HepG2 (cell line): ENCODE measurements around the gene PLOD2. TPM values are rescaled to one million over a fixed set of nuclear protein-coding genes. Genes with fewer than 3 reads are reported as not detected.
A peak's percentile ranks its signal among the peaks of the same experiment; 100 is the strongest.

Experiments
- ATAC-seq: fragments of 200-7000 bp; cut with Tn5 transposase; 3 replicates; pipeline ENCODE4 v1.9.1; 2020; ENCODE audit warnings: mild to moderate bottlenecking, moderate library complexity
- BruUV-seq: library from RNA; stranded (reverse); fragments of 400-500 nt; replicated peaks from 2 replicates; lab custom pipeline; 2021; lab: Mats Ljungman, UMichigan
- CTCF ChIA-PET: fragments of 300-600 bp; formaldehyde crosslinking; extraction: SDS; loops from one replicate; lab custom pipeline; 2021; ENCODE audit warnings: low total read pairs, inconsistent platforms, low intra/inter-chr PET ratio; lab: Yijun Ruan, JAX
- POLR2A ChIA-PET: fragments of 350-600 bp; sonication (Branson Sonifier 250); formaldehyde crosslinking; loops from one replicate; lab custom pipeline; 2020; ENCODE audit warnings: antibody characterized with exemption, inconsistent platforms; lab: Yijun Ruan, JAX
- DNase-seq: peaks from one replicate; pipeline ENCODE4 v3.0.0-alpha.2; 2015; ENCODE audit warnings: low spot score
- FAIRE-seq: peaks from 3 replicates; lab custom pipeline; 2011; peaks lifted over from hg19 to GRCh38; lab: Jason Lieb, UNC
- H2AFZ ChIP-seq: one replicate; pipeline ENCODE4 v1.6.1; 2011; ENCODE audit warnings: low read length, inconsistent platforms
- H3K27ac ChIP-seq: fragments of 300-600 bp; 3 replicates; pipeline ENCODE4 v1.8.0; 2011; ENCODE audit warnings: mixed run types, mild to moderate bottlenecking, mixed read lengths, low read length, inconsistent platforms; ENCODE audit not compliant: insufficient read depth; ENCODE audit errors: extremely low read length
- H3K27me3 ChIP-seq, 2 experiments: fragments of 200-600 bp in 1 of 2; 2 replicates in 1 of 2; 3 replicates in 1 of 2; pipeline versions ENCODE4 v1.6.0 to v1.8.0; 2011; ENCODE audit warnings: low read length in 2 of 2, mild to moderate bottlenecking in 2 of 2, moderate library complexity in 2 of 2, inconsistent platforms in 1 of 2; ENCODE audit not compliant: insufficient read depth in 2 of 2, control insufficient read depth in 1 of 2
- H3K36me3 ChIP-seq, 2 experiments: fragments of 200-600 bp in 1 of 2; replicated peaks in 1 of 2; 2 replicates in 1 of 2; 3 replicates in 1 of 2; pipeline versions ENCODE4 v1.5.1 to v1.8.0; 2011; ENCODE audit warnings: low read length in 2 of 2, inconsistent platforms in 1 of 2; ENCODE audit not compliant: insufficient read depth in 2 of 2, control insufficient read depth in 1 of 2
- H3K4me1 ChIP-seq: 2 replicates; pipeline ENCODE4 v1.5.1; 2012; ENCODE audit warnings: low read length, inconsistent platforms; ENCODE audit not compliant: insufficient read depth
- H3K4me2 ChIP-seq: 2 replicates; pipeline ENCODE4 v1.6.0; 2011; ENCODE audit warnings: low read depth, low read length, inconsistent platforms
- H3K4me3 ChIP-seq, 3 experiments: fragments of 200-600 bp in 1 of 3; sonication (generic), shearing (Covaris generic) in 1 of 3; replicated peaks in 1 of 3; 2 replicates each; pipeline ENCODE4 v1.5.1; 2011 to 2016; ENCODE audit warnings: low read length in 3 of 3, inconsistent platforms in 2 of 3, low read depth in 2 of 3, mild to moderate bottlenecking in 2 of 3, control low read depth in 1 of 3, mixed read lengths in 1 of 3; ENCODE audit not compliant: insufficient read depth in 1 of 3
- H3K79me2 ChIP-seq: one replicate; pipeline ENCODE4 v1.6.1; 2011; ENCODE audit warnings: low read length, inconsistent platforms; ENCODE audit not compliant: insufficient read depth
- H3K9ac ChIP-seq: 2 replicates; pipeline ENCODE4 v1.6.0; 2011; ENCODE audit warnings: mild to moderate bottlenecking, low read depth, low read length, inconsistent platforms; ENCODE audit not compliant: insufficient read depth
- H3K9me3 ChIP-seq: 2 replicates; pipeline ENCODE4 v1.5.1; 2012; ENCODE audit warnings: mild to moderate bottlenecking, low read length
- H4K20me1 ChIP-seq: 2 replicates; pipeline ENCODE4 v1.6.0; 2011; ENCODE audit warnings: inconsistent platforms, mild to moderate bottlenecking, low read length, moderate library complexity; ENCODE audit not compliant: insufficient read depth
- MAFK ChIP-seq, 2 experiments: IDR thresholded peaks in 1 of 2; conservative IDR thresholded peaks in 1 of 2; 2 replicates each; pipeline ENCODE4 v1.6.1; 2011; ENCODE audit warnings: improper control_type of control experiment in 2 of 2, low read length in 2 of 2
- MBNL3 ChIP-seq: fragments of 250-450 bp; sonication (Bioruptor Pico); conservative IDR thresholded peaks from 2 replicates; pipeline ENCODE4 v1.8.0; 2022; ENCODE audit warnings: mild to moderate bottlenecking, inconsistent platforms
- RARA ChIP-seq: IDR thresholded peaks from 2 replicates; pipeline ENCODE4 v1.6.1; 2016; ENCODE audit warnings: missing genetic modification reagents, missing compliant biosample characterization
- ZNF646 ChIP-seq: sonication (generic); formaldehyde crosslinking; IDR thresholded peaks from 2 replicates; pipeline ENCODE4 v1.9.0; 2021; ENCODE audit warnings: mild to moderate bottlenecking, missing genetic modification reagents
- WGBS: methylation state at CpG from one replicate; pipeline ENCODE4 v1.1.6; 2017; ENCODE audit warnings: low lambda C conversion rate; 5-methylcytosine and 5-hydroxymethylcytosine counted together
- in situ Hi-C: cut with HindIII; loops from 2 replicates; pipeline ENCODE4 v1.10.0; 2017; ENCODE audit warnings: low pct_unique_long_range_greater_than_20kb; ENCODE audit not compliant: extremely low pct_ligation_motif_present
- intact Hi-C: fragments of 100-400 bp; cut with micrococcal nuclease; formaldehyde crosslinking; loops from one replicate; pipeline ENCODE4 v1.10.0; 2022; ENCODE audit not compliant: unreplicated experiment
- polyA plus RNA-seq, 8 experiments: library from polyadenylated mRNA; depleted of rRNA in 3 of 8; stranded (reverse) in 7 of 8; unstranded in 1 of 8; fragments of >200 nt; fragmentation: Illumina TruSeq in 4 of 8; extraction: Trizol in 4 of 8; gene quantifications; 2 replicates each; pipeline versions ENCODE4 v1.2.1 to v1.2.3, GENCODE V29; 2011 to 2016; ENCODE audit warnings: low read depth in 4 of 8, missing spikeins in 1 of 8, mixed read lengths in 1 of 8; ENCODE audit not compliant: insufficient read depth in 1 of 8
- total RNA-seq, 5 experiments: library from RNA; depleted of rRNA; stranded (reverse); fragments of >200 nt; fragmentation: Illumina TruSeq; extraction: Trizol; gene quantifications; 2 replicates each; pipeline ENCODE4 v1.2.3, GENCODE V29; 2016; ENCODE audit warnings: low read depth in 1 of 5
- TF ChIP-seq, protein P1 (sequence below): fragments of 450-650 bp; IDR thresholded peaks from 2 replicates; pipeline ENCODE4 v1.6.1; 2016

The PLOD2 gene
- total and polyA plus RNA-seq, 2 of the 13 experiments (the other 11 are each of a cell fraction or from before 2014, with no cell fraction given): 107 to 161 TPM

GRCh38 chr3:146047485-146047884 lies 113.5 kb downstream of the PLOD2 start:
- no peaks in the 10 kb centered on the region for H4K20me1 ChIP-seq
- 43% methylated on average over 1 of the region's 1 CpG for WGBS
- no peak overlapping the region for H2AFZ ChIP-seq
- no peak overlapping the region for H3K9ac ChIP-seq
- no peak overlapping the region for H3K4me3 ChIP-seq
- no peaks in the 10 kb centered on the region for H3K36me3 ChIP-seq
- H3K4me2 ChIP-seq: no peak overlapping the region
- no peak for ATAC-seq
- intact Hi-C loops: no loop called here
- H3K27me3 ChIP-seq: no peaks in the 10 kb centered on the region
- H3K9me3 ChIP-seq: no peaks in the 10 kb centered on the region
- H3K27ac ChIP-seq: no peak overlapping the region
- DNase-seq: no peak
- no peak for FAIRE-seq
- POLR2A ChIA-PET: no interaction called here
- no peak for TF ChIP-seq ZNF646
- TF ChIP-seq MAFK (conservative IDR thresholded peaks at IDR 0.05 in 1 of 2, IDR thresholded peaks at IDR 0.05 in 1 of 2; ENCODE audit: low read length in 2 of 2): peak; percentile 40 to 69; a peak in 3 of 4 replicates
- TF ChIP-seq, protein P1, sequence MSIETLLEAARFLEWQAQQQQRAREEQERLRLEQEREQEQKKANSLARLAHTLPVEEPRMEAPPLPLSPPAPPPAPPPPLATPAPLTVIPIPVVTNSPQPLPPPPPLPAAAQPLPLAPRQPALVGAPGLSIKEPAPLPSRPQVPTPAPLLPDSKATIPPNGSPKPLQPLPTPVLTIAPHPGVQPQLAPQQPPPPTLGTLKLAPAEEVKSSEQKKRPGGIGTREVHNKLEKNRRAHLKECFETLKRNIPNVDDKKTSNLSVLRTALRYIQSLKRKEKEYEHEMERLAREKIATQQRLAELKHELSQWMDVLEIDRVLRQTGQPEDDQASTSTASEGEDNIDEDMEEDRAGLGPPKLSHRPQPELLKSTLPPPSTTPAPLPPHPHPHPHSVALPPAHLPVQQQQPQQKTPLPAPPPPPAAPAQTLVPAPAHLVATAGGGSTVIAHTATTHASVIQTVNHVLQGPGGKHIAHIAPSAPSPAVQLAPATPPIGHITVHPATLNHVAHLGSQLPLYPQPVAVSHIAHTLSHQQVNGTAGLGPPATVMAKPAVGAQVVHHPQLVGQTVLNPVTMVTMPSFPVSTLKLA: no peak
- no peak for TF ChIP-seq RARA
- no peak for TF ChIP-seq MBNL3 (CRISPR knock-in tag)
- peaks cover 12% of the 10 kb centered on the region for H3K4me1 ChIP-seq
- in situ Hi-C loops: no loop called here
- no TSS peak for BruUV-seq
- CTCF ChIA-PET: no interaction called here
- no peaks in the 10 kb centered on the region for H3K79me2 ChIP-seq
